ENCODE measurements around the gene ABLIM1. TPM values are rescaled to one million over a fixed set of nuclear protein-coding genes. Genes with fewer than 3 reads are reported as not detected.

Gene ABLIM1
- total RNA-seq, 1 experiment from 2014 or later, result 62.1 TPM

DNA sequence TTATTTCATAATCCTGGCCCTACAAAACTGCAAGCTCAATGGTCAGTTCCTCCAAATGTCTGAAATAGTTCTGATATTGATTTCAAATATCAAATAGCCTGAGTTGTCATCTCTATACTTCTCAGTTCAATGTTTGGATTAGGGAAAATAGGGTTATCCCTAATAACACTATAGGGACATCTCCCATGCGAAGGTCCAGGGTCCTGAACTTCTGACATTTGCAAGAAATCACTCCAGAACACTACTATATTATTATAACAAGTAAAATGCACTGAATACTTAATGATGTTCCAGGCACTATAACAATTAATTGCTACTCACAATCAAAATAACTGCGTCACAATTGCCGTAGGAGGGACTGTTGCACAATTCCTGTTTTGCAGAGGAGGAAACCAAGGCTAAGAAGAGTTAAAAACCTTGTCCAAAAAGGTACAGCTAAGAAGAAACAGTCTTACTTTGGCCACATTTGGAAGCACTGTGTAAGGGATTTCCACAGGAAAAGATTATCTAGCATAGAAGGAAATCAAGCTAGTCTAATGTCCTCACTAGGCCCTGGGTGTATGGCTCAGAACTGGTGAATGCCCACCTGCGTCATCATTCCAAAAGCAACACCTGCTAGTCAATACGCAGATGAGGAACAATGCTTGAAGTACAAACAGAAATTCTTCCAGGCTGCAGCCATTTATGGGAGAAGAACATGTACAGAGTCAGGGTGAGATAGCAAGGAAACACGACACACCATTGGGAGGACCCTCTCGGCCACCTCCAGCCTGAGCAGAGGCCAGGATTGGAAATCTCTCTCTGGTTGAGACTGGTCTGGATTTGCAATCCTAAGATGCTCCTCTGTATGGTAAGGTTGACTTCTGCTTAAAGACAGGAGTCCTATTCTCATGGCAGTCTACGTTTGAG, 48.3 kb downstream of the ABLIM1 start:
- peaks cover 30% of the 10 kb centered on the region for H3K4me1 Mint-ChIP-seq
- DNase-seq (ENCODE audit: low spot score) (no peak), ATAC-seq (no peak)
- no peaks in the 10 kb centered on the region for H3K27me3 Mint-ChIP-seq (ENCODE audit: low read depth)
- TF ChIP-seq, protein P1, sequence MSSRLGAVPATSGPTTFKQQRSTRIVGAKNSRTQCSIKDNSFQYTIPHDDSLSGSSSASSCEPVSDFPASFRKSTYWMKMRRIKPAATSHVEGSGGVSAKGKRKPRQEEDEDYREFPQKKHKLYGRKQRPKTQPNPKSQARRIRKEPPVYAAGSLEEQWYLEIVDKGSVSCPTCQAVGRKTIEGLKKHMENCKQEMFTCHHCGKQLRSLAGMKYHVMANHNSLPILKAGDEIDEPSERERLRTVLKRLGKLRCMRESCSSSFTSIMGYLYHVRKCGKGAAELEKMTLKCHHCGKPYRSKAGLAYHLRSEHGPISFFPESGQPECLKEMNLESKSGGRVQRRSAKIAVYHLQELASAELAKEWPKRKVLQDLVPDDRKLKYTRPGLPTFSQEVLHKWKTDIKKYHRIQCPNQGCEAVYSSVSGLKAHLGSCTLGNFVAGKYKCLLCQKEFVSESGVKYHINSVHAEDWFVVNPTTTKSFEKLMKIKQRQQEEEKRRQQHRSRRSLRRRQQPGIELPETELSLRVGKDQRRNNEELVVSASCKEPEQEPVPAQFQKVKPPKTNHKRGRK (CRISPR knock-in tag; IDR thresholded peaks at IDR 0.05; ENCODE audit: borderline replicate concordance), result no peak
- TF ChIP-seq TP53 (CRISPR knock-in tag; IDR thresholded peaks at IDR 0.05) (no peak), ELF4 (CRISPR knock-in tag; IDR thresholded peaks at IDR 0.05; ENCODE audit: low read depth) (no peak), ETV6 (CRISPR knock-in tag; IDR thresholded peaks at IDR 0.05) (no peak), SMAD3 (CRISPR knock-in tag; IDR thresholded peaks at IDR 0.05; ENCODE audit: borderline replicate concordance) (no peak), ZNF671 (CRISPR knock-in tag; IDR thresholded peaks at IDR 0.05) (no peak)
- TF ChIP-seq, protein P2, sequence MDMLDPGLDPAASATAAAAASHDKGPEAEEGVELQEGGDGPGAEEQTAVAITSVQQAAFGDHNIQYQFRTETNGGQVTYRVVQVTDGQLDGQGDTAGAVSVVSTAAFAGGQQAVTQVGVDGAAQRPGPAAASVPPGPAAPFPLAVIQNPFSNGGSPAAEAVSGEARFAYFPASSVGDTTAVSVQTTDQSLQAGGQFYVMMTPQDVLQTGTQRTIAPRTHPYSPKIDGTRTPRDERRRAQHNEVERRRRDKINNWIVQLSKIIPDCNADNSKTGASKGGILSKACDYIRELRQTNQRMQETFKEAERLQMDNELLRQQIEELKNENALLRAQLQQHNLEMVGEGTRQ (CRISPR knock-in tag; IDR thresholded peaks at IDR 0.05), result no peak
- TF ChIP-seq, protein P3, sequence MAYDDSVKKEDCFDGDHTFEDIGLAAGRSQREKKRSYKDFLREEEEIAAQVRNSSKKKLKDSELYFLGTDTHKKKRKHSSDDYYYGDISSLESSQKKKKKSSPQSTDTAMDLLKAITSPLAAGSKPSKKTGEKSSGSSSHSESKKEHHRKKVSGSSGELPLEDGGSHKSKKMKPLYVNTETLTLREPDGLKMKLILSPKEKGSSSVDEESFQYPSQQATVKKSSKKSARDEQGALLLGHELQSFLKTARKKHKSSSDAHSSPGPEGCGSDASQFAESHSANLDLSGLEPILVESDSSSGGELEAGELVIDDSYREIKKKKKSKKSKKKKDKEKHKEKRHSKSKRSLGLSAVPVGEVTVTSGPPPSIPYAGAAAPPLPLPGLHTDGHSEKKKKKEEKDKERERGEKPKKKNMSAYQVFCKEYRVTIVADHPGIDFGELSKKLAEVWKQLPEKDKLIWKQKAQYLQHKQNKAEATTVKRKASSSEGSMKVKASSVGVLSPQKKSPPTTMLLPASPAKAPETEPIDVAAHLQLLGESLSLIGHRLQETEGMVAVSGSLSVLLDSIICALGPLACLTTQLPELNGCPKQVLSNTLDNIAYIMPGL (CRISPR knock-in tag; IDR thresholded peaks at IDR 0.05), result no peak
- TF ChIP-seq, protein P4, sequence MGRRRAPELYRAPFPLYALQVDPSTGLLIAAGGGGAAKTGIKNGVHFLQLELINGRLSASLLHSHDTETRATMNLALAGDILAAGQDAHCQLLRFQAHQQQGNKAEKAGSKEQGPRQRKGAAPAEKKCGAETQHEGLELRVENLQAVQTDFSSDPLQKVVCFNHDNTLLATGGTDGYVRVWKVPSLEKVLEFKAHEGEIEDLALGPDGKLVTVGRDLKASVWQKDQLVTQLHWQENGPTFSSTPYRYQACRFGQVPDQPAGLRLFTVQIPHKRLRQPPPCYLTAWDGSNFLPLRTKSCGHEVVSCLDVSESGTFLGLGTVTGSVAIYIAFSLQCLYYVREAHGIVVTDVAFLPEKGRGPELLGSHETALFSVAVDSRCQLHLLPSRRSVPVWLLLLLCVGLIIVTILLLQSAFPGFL (CRISPR knock-in tag; IDR thresholded peaks at IDR 0.05; ENCODE audit: borderline replicate concordance), result no peak
- H3K27ac Mint-ChIP-seq, result no peak overlapping the region
- ChIA-PET CTCF (no interaction called here), POLR2A (no interaction called here)
- peaks cover 3% of the 10 kb centered on the region; the same call in 1 of the 2 replicates for H3K9me3 Mint-ChIP-seq
- no peak overlapping the region for H3K4me3 Mint-ChIP-seq
- H3K36me3 Mint-ChIP-seq, result no peaks in the 10 kb centered on the region

DNA sequence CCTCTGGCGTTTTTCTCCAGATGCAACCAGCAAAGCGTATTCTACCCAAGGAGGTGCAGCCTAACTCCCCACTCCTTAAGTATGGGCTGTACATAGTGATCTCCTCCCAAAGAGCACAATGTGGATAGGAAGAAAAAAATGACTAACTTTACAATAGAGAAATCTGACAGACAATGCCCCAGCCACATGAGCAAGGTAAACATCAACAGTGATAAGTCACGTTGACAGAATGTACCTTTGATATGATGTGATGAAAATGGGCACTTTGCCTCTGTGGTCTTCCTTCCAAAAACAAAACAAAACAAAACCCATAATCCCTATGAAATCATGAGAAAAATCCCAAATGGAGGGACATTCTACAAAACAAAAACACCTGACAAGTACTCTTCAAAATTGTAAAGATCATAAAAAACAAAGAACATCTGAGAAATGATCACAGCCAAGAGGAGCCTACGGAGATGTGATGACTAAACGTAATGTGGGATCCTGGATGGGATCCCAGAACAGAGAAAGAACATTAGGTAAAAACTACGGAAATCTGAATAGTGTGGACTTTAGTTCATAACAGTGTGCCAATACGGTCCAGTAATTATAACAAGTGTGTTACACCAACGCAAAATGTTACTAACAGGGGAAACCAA, 50.6 kb downstream of the ABLIM1 start:
- H3K27ac Mint-ChIP-seq, result no peak overlapping the region
- H3K9me3 Mint-ChIP-seq, result no peaks in the 10 kb centered on the region
- H3K4me1 Mint-ChIP-seq, result peaks cover 29% of the 10 kb centered on the region
- no peak for DNase-seq (ENCODE audit: low spot score)
- H3K36me3 Mint-ChIP-seq, result no peaks in the 10 kb centered on the region
- CTCF ChIA-PET, result no interaction called here
- no peak overlapping the region for H3K4me3 Mint-ChIP-seq
- ATAC-seq, result no peak
- POLR2A ChIA-PET, result no interaction called here
- no peaks in the 10 kb centered on the region for H3K27me3 Mint-ChIP-seq (ENCODE audit: low read depth)
- TF ChIP-seq NFYB (CRISPR knock-in tag; conservative IDR thresholded peaks at IDR 0.05; ENCODE audit: low read depth), result no peak
- no peak for TF ChIP-seq GTF2I (CRISPR knock-in tag; conservative IDR thresholded peaks at IDR 0.05)
- TF ChIP-seq ESRRA (CRISPR knock-in tag; IDR thresholded peaks at IDR 0.05; ENCODE audit: borderline replicate concordance), result no peak
- TF ChIP-seq ZNF416 (CRISPR knock-in tag; IDR thresholded peaks at IDR 0.05), result no peak
- TF ChIP-seq MYBL2 (CRISPR knock-in tag; IDR thresholded peaks at IDR 0.05), result no peak
- TF ChIP-seq ZNF396 (CRISPR knock-in tag; IDR thresholded peaks at IDR 0.05; ENCODE audit: borderline replicate concordance), result no peak
- TF ChIP-seq EMX1 (CRISPR knock-in tag; IDR thresholded peaks at IDR 0.05), result no peak
- no peak for TF ChIP-seq SMAD3 (CRISPR knock-in tag; IDR thresholded peaks at IDR 0.05; ENCODE audit: borderline replicate concordance)
- TF ChIP-seq, protein P5, sequence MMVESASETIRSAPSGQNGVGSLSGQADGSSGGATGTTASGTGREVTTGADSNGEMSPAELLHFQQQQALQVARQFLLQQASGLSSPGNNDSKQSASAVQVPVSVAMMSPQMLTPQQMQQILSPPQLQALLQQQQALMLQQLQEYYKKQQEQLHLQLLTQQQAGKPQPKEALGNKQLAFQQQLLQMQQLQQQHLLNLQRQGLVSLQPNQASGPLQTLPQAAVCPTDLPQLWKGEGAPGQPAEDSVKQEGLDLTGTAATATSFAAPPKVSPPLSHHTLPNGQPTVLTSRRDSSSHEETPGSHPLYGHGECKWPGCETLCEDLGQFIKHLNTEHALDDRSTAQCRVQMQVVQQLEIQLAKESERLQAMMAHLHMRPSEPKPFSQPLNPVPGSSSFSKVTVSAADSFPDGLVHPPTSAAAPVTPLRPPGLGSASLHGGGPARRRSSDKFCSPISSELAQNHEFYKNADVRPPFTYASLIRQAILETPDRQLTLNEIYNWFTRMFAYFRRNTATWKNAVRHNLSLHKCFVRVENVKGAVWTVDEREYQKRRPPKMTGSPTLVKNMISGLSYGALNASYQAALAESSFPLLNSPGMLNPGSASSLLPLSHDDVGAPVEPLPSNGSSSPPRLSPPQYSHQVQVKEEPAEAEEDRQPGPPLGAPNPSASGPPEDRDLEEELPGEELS (CRISPR knock-in tag; IDR thresholded peaks at IDR 0.05), result no peak
- TF ChIP-seq SOX15 (CRISPR knock-in tag; IDR thresholded peaks at IDR 0.05), result no peak
- no peak for TF ChIP-seq SMAD4 (CRISPR knock-in tag; IDR thresholded peaks at IDR 0.05)
- TF ChIP-seq PRRX2 (CRISPR knock-in tag; IDR thresholded peaks at IDR 0.05), result no peak
- no peak for TF ChIP-seq RELA (CRISPR knock-in tag; IDR thresholded peaks at IDR 0.05; ENCODE audit: borderline replicate concordance)
- no peak for TF ChIP-seq ELF4 (CRISPR knock-in tag; IDR thresholded peaks at IDR 0.05; ENCODE audit: low read depth)
- no peak for TF ChIP-seq TP53 (CRISPR knock-in tag; IDR thresholded peaks at IDR 0.05)
- TF ChIP-seq, protein P6, sequence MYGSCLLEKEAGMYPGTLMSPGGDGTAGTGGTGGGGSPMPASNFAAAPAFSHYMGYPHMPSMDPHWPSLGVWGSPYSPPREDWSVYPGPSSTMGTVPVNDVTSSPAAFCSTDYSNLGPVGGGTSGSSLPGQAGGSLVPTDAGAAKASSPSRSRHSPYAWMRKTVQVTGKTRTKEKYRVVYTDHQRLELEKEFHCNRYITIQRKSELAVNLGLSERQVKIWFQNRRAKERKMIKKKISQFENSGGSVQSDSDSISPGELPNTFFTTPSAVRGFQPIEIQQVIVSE (CRISPR knock-in tag; IDR thresholded peaks at IDR 0.05; ENCODE audit: borderline replicate concordance), result no peak
- TF ChIP-seq, protein P7, sequence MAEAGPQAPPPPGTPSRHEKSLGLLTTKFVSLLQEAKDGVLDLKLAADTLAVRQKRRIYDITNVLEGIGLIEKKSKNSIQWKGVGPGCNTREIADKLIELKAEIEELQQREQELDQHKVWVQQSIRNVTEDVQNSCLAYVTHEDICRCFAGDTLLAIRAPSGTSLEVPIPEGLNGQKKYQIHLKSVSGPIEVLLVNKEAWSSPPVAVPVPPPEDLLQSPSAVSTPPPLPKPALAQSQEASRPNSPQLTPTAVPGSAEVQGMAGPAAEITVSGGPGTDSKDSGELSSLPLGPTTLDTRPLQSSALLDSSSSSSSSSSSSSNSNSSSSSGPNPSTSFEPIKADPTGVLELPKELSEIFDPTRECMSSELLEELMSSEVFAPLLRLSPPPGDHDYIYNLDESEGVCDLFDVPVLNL (CRISPR knock-in tag; IDR thresholded peaks at IDR 0.05; ENCODE audit: borderline replicate concordance, low read depth), result no peak
- TF ChIP-seq SP1 (CRISPR knock-in tag; conservative IDR thresholded peaks at IDR 0.05), result no peak
- no peak for TF ChIP-seq ZBTB21 (CRISPR knock-in tag; IDR thresholded peaks at IDR 0.05; ENCODE audit: borderline replicate concordance)
